HepG2 (cell line): ENCODE measurements around the gene ADGRB3. TPM values are rescaled to one million over a fixed set of nuclear protein-coding genes. Genes with fewer than 3 reads are reported as not detected.

Experiments used
- ATAC-seq: fragments of 200-7000 bp; cut with Tn5 transposase; 3 replicates; pipeline ENCODE4 v1.9.1; 2020; ENCODE audit warnings: mild to moderate bottlenecking, moderate library complexity
- BruUV-seq: library from RNA; stranded (reverse); fragments of 400-500 nt; replicated peaks from 2 replicates; lab custom pipeline; 2021; lab: Mats Ljungman, UMichigan
- CTCF ChIA-PET: fragments of 300-600 bp; formaldehyde crosslinking; extraction: SDS; loops from one replicate; lab custom pipeline; 2021; ENCODE audit warnings: low total read pairs, inconsistent platforms, low intra/inter-chr PET ratio; lab: Yijun Ruan, JAX
- POLR2A ChIA-PET: fragments of 350-600 bp; sonication (Branson Sonifier 250); formaldehyde crosslinking; loops from one replicate; lab custom pipeline; 2020; ENCODE audit warnings: antibody characterized with exemption, inconsistent platforms; lab: Yijun Ruan, JAX
- DNase-seq: peaks from one replicate; pipeline ENCODE4 v3.0.0-alpha.2; 2015; ENCODE audit warnings: low spot score
- FAIRE-seq: peaks from 3 replicates; lab custom pipeline; 2011; peaks lifted over from hg19 to GRCh38; lab: Jason Lieb, UNC
- H2AFZ ChIP-seq: one replicate; pipeline ENCODE4 v1.6.1; 2011; ENCODE audit warnings: low read length, inconsistent platforms
- H3K27ac ChIP-seq: fragments of 300-600 bp; 3 replicates; pipeline ENCODE4 v1.8.0; 2011; ENCODE audit warnings: mixed run types, mild to moderate bottlenecking, mixed read lengths, low read length, inconsistent platforms; ENCODE audit not compliant: insufficient read depth; ENCODE audit errors: extremely low read length
- H3K27me3 ChIP-seq, 2 experiments: fragments of 200-600 bp in 1 of 2; 2 replicates in 1 of 2; 3 replicates in 1 of 2; pipeline versions ENCODE4 v1.6.0 to v1.8.0; 2011; ENCODE audit warnings: low read length in 2 of 2, mild to moderate bottlenecking in 2 of 2, moderate library complexity in 2 of 2, inconsistent platforms in 1 of 2; ENCODE audit not compliant: insufficient read depth in 2 of 2, control insufficient read depth in 1 of 2
- H3K36me3 ChIP-seq, 2 experiments: fragments of 200-600 bp in 1 of 2; replicated peaks in 1 of 2; 2 replicates in 1 of 2; 3 replicates in 1 of 2; pipeline versions ENCODE4 v1.5.1 to v1.8.0; 2011; ENCODE audit warnings: low read length in 2 of 2, inconsistent platforms in 1 of 2; ENCODE audit not compliant: insufficient read depth in 2 of 2, control insufficient read depth in 1 of 2
- H3K4me1 ChIP-seq: 2 replicates; pipeline ENCODE4 v1.5.1; 2012; ENCODE audit warnings: low read length, inconsistent platforms; ENCODE audit not compliant: insufficient read depth
- H3K4me2 ChIP-seq: 2 replicates; pipeline ENCODE4 v1.6.0; 2011; ENCODE audit warnings: low read depth, low read length, inconsistent platforms
- H3K4me3 ChIP-seq, 3 experiments: fragments of 200-600 bp in 1 of 3; sonication (generic), shearing (Covaris generic) in 1 of 3; replicated peaks in 1 of 3; 2 replicates each; pipeline ENCODE4 v1.5.1; 2011 to 2016; ENCODE audit warnings: low read length in 3 of 3, inconsistent platforms in 2 of 3, low read depth in 2 of 3, mild to moderate bottlenecking in 2 of 3, control low read depth in 1 of 3, mixed read lengths in 1 of 3; ENCODE audit not compliant: insufficient read depth in 1 of 3
- H3K79me2 ChIP-seq: one replicate; pipeline ENCODE4 v1.6.1; 2011; ENCODE audit warnings: low read length, inconsistent platforms; ENCODE audit not compliant: insufficient read depth
- H3K9ac ChIP-seq: 2 replicates; pipeline ENCODE4 v1.6.0; 2011; ENCODE audit warnings: mild to moderate bottlenecking, low read depth, low read length, inconsistent platforms; ENCODE audit not compliant: insufficient read depth
- H3K9me3 ChIP-seq: 2 replicates; pipeline ENCODE4 v1.5.1; 2012; ENCODE audit warnings: mild to moderate bottlenecking, low read length
- H4K20me1 ChIP-seq: 2 replicates; pipeline ENCODE4 v1.6.0; 2011; ENCODE audit warnings: inconsistent platforms, mild to moderate bottlenecking, low read length, moderate library complexity; ENCODE audit not compliant: insufficient read depth
- ATF7 ChIP-seq, 2 experiments: fragments of 450-650 bp in 1 of 2; sonication (generic) in 1 of 2; formaldehyde crosslinking in 1 of 2; IDR thresholded peaks; 2 replicates each; pipeline versions ENCODE4 v1.4.0 to v1.6.1; 2016 to 2020; ENCODE audit warnings: antibody characterized with exemption in 1 of 2, mild to moderate bottlenecking in 1 of 2, missing genetic modification reagents in 1 of 2
- CREB1 ChIP-seq, 2 experiments: fragments of 450-650 bp in 1 of 2; IDR thresholded peaks; 2 replicates each; pipeline ENCODE4 v1.6.1; 2016 to 2017; ENCODE audit warnings: control low read depth in 1 of 2, mild to moderate bottlenecking in 1 of 2, missing compliant biosample characterization in 1 of 2, missing genetic modification characterization in 1 of 2
- MAFK ChIP-seq, 2 experiments: IDR thresholded peaks in 1 of 2; conservative IDR thresholded peaks in 1 of 2; 2 replicates each; pipeline ENCODE4 v1.6.1; 2011; ENCODE audit warnings: improper control_type of control experiment in 2 of 2, low read length in 2 of 2
- ZFP62 ChIP-seq: sonication (generic); formaldehyde crosslinking; IDR thresholded peaks from 2 replicates; pipeline ENCODE4 v1.4.0; 2020; ENCODE audit warnings: missing genetic modification reagents
- ZMYM2 ChIP-seq: sonication (generic); formaldehyde crosslinking; IDR thresholded peaks from 2 replicates; pipeline ENCODE4 v1.8.0; 2022; ENCODE audit warnings: mild to moderate bottlenecking, missing genetic modification reagents
- WGBS: methylation state at CpG from one replicate; pipeline ENCODE4 v1.1.6; 2017; ENCODE audit warnings: low lambda C conversion rate; 5-methylcytosine and 5-hydroxymethylcytosine counted together
- in situ Hi-C: cut with HindIII; loops from 2 replicates; pipeline ENCODE4 v1.10.0; 2017; ENCODE audit warnings: low pct_unique_long_range_greater_than_20kb; ENCODE audit not compliant: extremely low pct_ligation_motif_present
- intact Hi-C: fragments of 100-400 bp; cut with micrococcal nuclease; formaldehyde crosslinking; loops from one replicate; pipeline ENCODE4 v1.10.0; 2022; ENCODE audit not compliant: unreplicated experiment
- polyA plus RNA-seq, 8 experiments: library from polyadenylated mRNA; depleted of rRNA in 3 of 8; stranded (reverse) in 7 of 8; unstranded in 1 of 8; fragments of >200 nt; fragmentation: Illumina TruSeq in 4 of 8; extraction: Trizol in 4 of 8; gene quantifications; 2 replicates each; pipeline versions ENCODE4 v1.2.1 to v1.2.3, GENCODE V29; 2011 to 2016; ENCODE audit warnings: low read depth in 4 of 8, missing spikeins in 1 of 8, mixed read lengths in 1 of 8; ENCODE audit not compliant: insufficient read depth in 1 of 8
- total RNA-seq, 5 experiments: library from RNA; depleted of rRNA; stranded (reverse); fragments of >200 nt; fragmentation: Illumina TruSeq; extraction: Trizol; gene quantifications; 2 replicates each; pipeline ENCODE4 v1.2.3, GENCODE V29; 2016; ENCODE audit warnings: low read depth in 1 of 5
- TF ChIP-seq, protein P1 (sequence below): sonication (generic); formaldehyde crosslinking; IDR thresholded peaks from 2 replicates; pipeline ENCODE4 v1.4.0; 2020; ENCODE audit warnings: missing genetic modification reagents

ADGRB3 gene
- total and polyA plus RNA-seq, 2 of the 13 experiments (the other 11 are each of a cell fraction or from before 2014, with no cell fraction given): not detected

DNA sequence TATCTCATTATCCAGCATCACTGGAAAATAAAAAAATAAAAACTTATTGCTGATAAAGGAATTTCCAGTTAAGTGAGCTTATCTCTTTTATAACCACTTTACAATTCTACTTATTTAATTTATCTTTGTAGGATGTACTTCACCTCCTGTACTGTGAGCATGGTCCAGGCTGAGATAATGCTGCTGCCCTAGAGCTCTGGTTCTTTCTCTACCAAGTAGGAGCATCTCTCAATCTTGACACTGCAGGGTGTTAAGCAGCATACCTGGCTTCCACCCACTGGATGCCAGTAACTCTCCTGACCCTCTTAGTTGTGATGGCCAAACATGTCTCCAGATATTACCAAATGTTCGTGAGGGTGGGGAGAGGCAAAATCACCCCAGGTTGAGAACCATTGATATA is 454.5 kb downstream of the ADGRB3 start:
- Histone ChIP-seq H3K9me3 (no peaks in the 10 kb centered on the region), H3K4me1 (no peaks in the 10 kb centered on the region)
- WGBS: 0% methylated on average over 1 of the region's 1 CpG
- ATAC-seq: no peak
- TF ChIP-seq ZMYM2: no peak
- 0 out of 4 replicates have a peak, but pooled peaks of 1 of the 2 experiments have one; percentile 3 for TF ChIP-seq MAFK (conservative IDR thresholded peaks at IDR 0.05 in 1 of 2, IDR thresholded peaks at IDR 0.05 in 1 of 2; ENCODE audit: low read length in 2 of 2)
- TF ChIP-seq, all 625 proteins: peak for 1
- no peak for FAIRE-seq
- ChIA-PET POLR2A (no interaction called here), CTCF (no interaction called here)
- no peak overlapping the region for H3K9ac ChIP-seq
- H3K4me2 ChIP-seq: no peak overlapping the region
- H2AFZ ChIP-seq: no peak overlapping the region
- H4K20me1 ChIP-seq: no peaks in the 10 kb centered on the region
- BruUV-seq: no TSS peak
- no peaks in the 10 kb centered on the region for H3K27me3 ChIP-seq
- no peak for DNase-seq
- no peaks in the 10 kb centered on the region for H3K79me2 ChIP-seq
- no peak overlapping the region for H3K27ac ChIP-seq
- no peaks in the 10 kb centered on the region for H3K36me3 ChIP-seq
- in situ Hi-C loops (no loop called here), intact Hi-C loops (no loop called here)
- no peak overlapping the region for H3K4me3 ChIP-seq

DNA sequence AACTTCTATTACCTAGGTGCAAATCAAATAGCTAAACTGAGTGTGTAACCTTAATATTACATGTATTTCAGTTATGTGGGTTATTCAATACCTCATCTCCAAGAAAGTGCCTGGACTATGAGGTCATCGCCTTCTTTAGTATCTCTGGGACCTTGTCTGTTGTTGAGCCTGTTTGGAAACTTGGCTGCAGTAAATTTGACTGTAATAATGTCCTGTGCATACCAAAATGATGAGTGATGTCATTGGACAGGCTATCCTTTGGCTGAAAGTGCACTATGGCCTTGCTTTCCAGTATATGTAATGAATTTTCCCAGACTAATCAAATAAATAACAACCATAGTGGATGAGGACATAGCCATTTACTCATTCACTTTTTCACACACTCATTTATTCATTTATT is 455.1 kb downstream of the ADGRB3 start:
- BruUV-seq: no TSS peak
- WGBS: 0% methylated on average over 1 of the region's 1 CpG
- H3K36me3 ChIP-seq: no peaks in the 10 kb centered on the region
- no peaks in the 10 kb centered on the region for H3K4me1 ChIP-seq
- no peaks in the 10 kb centered on the region for H4K20me1 ChIP-seq
- H3K27ac ChIP-seq: no peak overlapping the region
- no peaks in the 10 kb centered on the region for H3K27me3 ChIP-seq
- intact Hi-C loops: no loop called here
- in situ Hi-C loops: no loop called here
- TF ChIP-seq ATF7 (IDR thresholded peaks at IDR 0.05) (peak; percentile 75), ATF7 (CRISPR knock-in tag; IDR thresholded peaks at IDR 0.05) (no peak), ZFP62 (CRISPR knock-in tag) (no peak), CREB1 (IDR thresholded peaks at IDR 0.05) (peak; percentile 35; the same call in 1 of the 2 replicates), CREB1 (CRISPR knock-in tag; IDR thresholded peaks at IDR 0.05) (no peak)
- TF ChIP-seq, protein P1, sequence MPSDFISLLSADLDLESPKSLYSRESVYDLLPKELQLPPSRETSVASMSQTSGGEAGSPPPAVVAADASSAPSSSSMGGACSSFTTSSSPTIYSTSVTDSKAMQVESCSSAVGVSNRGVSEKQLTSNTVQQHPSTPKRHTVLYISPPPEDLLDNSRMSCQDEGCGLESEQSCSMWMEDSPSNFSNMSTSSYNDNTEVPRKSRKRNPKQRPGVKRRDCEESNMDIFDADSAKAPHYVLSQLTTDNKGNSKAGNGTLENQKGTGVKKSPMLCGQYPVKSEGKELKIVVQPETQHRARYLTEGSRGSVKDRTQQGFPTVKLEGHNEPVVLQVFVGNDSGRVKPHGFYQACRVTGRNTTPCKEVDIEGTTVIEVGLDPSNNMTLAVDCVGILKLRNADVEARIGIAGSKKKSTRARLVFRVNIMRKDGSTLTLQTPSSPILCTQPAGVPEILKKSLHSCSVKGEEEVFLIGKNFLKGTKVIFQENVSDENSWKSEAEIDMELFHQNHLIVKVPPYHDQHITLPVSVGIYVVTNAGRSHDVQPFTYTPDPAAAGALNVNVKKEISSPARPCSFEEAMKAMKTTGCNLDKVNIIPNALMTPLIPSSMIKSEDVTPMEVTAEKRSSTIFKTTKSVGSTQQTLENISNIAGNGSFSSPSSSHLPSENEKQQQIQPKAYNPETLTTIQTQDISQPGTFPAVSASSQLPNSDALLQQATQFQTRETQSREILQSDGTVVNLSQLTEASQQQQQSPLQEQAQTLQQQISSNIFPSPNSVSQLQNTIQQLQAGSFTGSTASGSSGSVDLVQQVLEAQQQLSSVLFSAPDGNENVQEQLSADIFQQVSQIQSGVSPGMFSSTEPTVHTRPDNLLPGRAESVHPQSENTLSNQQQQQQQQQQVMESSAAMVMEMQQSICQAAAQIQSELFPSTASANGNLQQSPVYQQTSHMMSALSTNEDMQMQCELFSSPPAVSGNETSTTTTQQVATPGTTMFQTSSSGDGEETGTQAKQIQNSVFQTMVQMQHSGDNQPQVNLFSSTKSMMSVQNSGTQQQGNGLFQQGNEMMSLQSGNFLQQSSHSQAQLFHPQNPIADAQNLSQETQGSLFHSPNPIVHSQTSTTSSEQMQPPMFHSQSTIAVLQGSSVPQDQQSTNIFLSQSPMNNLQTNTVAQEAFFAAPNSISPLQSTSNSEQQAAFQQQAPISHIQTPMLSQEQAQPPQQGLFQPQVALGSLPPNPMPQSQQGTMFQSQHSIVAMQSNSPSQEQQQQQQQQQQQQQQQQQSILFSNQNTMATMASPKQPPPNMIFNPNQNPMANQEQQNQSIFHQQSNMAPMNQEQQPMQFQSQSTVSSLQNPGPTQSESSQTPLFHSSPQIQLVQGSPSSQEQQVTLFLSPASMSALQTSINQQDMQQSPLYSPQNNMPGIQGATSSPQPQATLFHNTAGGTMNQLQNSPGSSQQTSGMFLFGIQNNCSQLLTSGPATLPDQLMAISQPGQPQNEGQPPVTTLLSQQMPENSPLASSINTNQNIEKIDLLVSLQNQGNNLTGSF (CRISPR knock-in tag): no peak
- H3K4me3 ChIP-seq: no peak overlapping the region
- FAIRE-seq (no peak), ATAC-seq (no peak), DNase-seq (no peak)
- no peak overlapping the region for H3K9ac ChIP-seq
- no peak overlapping the region for H3K4me2 ChIP-seq
- POLR2A ChIA-PET: no interaction called here
- H2AFZ ChIP-seq: no peak overlapping the region
- CTCF ChIA-PET: no interaction called here
- H3K79me2 ChIP-seq: no peaks in the 10 kb centered on the region
- H3K9me3 ChIP-seq: no peaks in the 10 kb centered on the region
